Stimulated activated CD8-positive, alpha-beta memory T cell treated with anti-CD3 and anti-CD28 coated beads, Interleukin-15, amount 100 ng/mL, for 4 hours (primary cell): ENCODE results near the gene METTL22.
"Not testable (repeated sequence)": the region's sequence is repeated elsewhere in the genome, so short reads cannot be mapped to it uniquely, and the experiment has no call there.

Experiments
- DNase-seq, 2 donors: peaks; one replicate each; pipeline ENCODE4 v3.0.0-alpha.2; 2020; ENCODE audit warnings: low read depth in 2 of 2

METTL22 gene

DNA sequence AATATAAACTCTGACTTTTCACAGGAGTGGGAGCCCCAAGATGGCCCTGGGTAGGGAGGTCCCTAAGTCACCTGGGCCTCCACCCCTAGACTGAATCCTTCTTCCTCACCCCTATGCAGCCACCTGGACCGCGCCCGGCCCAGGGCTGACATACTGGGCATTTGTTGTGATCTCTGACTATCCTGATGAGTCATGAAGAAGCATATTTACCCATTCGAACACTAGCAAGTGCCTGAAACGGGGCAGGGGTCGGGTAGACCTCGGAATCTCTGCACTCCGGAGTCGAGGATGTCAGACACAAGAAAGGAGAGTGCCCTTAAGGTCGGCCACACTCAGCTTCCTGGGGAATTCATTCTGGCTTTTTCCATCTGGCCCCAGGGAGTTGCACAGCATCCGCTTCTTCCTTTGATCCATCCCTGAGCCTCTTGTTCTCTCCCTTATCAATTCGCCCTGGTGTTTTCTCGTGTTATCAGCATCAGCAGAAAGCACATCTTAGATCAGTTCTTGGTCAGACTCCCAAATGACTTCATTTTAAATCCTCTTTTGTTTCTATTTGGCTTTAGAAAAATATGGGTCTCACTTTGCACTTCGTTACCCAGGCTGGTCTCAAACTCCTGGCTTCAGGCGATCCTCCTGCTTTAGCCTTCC is 10.4 kb downstream of the METTL22 start:
- no peak for DNase-seq

DNA sequence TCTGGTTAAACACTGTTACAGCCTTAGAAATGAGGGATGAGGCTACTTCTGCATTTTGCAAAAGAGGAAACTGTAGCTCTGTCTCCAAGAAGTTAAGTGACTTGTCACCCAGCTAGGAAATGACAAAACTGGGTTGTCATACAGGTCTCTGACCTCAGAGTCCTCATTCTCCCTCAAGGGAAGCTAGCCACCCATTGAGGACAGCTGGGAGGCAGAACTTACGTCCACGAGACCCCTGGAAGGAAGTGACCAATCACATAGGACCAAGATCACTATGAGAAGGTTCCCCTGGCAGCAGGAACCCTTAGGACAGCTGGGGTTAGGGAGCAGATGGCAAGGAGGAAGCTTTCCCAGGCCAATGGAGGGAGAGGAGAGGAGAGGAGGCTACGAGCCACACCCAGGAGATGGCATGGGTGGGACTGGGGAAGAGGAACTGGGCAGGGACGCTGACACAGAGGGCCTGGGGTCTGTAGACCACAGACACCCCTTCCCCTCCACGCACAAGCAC is 11.2 kb downstream of the METTL22 start:
- DNase-seq, result no peak

GRCh38 chr16:8634991-8635736 is 13.7 kb downstream of the METTL22 start:
- DNase-seq, result no peak

GRCh38 chr16:8639694-8640093 is 18.2 kb downstream of the METTL22 start:
- DNase-seq, result no peak

- no peak for DNase-seq
Observed at GRCh38 chr16:8641671-8642070, 20.2 kb downstream of the METTL22 start.

GRCh38 chr16:8642146-8642545 is 20.6 kb downstream of the METTL22 start:
- DNase-seq, result no peak

GRCh38 chr16:8644211-8645140 is 23.0 kb downstream of the METTL22 start:
- DNase-seq, result no peak

DNA sequence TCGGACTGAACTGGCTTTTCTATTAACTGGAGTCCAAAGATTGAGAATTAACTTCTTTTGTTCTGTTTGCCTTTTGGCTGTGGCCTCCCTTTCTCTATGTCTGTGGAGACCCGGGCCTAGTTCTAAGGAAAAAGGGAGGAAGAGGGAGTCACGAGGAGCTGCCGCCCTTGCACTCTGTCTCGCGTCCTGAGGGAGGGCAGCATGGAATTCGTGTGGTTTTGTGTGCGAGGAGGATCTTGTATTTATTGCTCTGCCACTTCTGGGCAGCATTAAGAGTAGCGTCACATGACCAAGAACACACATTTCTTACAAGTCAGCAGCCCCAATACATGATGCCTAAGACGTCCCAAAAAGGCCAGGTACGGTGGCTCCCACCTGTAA is 23.6 kb downstream of the METTL22 start:
- no peak for DNase-seq

GRCh38 chr16:8645831-8646230 is 24.3 kb downstream of the METTL22 start:
- DNase-seq, result no peak

- no peak for DNase-seq
Observed at GRCh38 chr16:8646326-8647053, 25.0 kb downstream of the METTL22 start.

GRCh38 chr16:8647721-8648318 is 26.3 kb downstream of the METTL22 start:
- DNase-seq, result no peak

DNA sequence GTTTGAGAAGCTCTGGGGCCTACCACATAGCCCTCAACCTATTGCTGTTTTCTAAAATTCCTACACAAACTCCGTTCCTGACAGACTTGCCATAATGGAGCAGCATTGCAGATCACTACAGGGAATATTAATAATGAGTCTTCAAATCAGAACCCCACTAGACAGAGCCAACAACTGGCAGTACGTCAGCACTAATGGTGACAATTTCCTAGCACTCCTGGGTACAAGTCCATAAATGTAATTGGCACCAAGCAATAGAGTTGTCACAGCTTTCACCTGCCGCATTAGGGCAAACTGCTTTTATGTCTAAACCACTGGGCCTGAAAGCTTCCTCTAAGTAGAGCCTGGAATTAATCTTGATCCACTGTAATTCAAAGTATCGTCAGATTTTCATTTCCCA is 27.4 kb downstream of the METTL22 start:
- no peak for DNase-seq

GRCh38 chr16:8649829-8650554 is 28.5 kb downstream of the METTL22 start:
- no peak for DNase-seq

GRCh38 chr16:8651958-8652357 is 30.5 kb downstream of the METTL22 start:
- DNase-seq, result not testable (repeated sequence)

- DNase-seq, result no peak
Observed at GRCh38 chr16:8655184-8655717, 33.8 kb downstream of the METTL22 start.

DNA sequence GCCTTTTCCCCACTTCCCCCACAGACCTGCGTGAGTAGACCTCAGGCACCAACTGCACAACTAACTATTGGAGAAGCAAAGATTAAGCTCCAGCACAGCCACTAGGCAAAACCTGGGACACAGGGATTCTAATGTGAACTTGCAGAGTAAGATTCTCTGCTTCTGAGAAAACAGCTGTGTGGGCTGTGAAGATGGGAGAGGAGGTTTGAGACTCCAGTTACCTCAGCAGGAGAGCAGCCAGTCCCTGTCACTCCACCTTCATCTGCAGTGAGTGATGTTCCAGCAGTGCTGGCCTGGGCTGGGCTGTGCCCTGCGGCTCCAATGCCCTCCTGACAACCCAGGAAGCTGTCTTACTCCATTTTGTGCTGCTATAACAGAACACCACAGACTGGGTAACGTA is 34.9 kb downstream of the METTL22 start:
- no peak for DNase-seq

DNA sequence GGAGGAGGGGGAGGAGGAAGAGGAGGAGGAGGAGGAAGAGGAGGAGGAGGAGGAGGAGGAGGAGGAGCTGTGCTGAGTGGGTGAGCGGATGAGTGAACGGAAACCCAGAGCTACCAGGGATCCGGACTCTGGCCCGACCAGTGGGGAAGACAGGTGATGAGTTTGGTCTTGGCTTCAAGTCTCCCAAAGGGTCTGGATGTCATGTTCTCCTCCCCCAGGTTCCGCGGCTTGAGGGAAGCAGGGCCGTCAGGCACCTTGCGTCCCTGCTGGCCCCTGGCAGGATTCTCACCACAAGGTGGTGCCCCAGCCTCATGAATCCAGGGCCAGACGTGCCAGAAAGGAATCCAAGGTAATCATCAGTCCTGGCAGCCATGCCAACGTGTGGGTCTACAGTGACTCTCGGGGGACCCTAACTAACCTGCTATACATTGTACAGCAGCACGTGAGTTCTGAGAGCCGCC is 39.4 kb downstream of the METTL22 start:
- DNase-seq, result no peak

- no peak for DNase-seq
Observed at GRCh38 chr16:8661703-8662102, 40.2 kb downstream of the METTL22 start.

- no peak for DNase-seq
Observed at GRCh38 chr16:8663192-8664089, 41.9 kb downstream of the METTL22 start.
